ENCODE data around the gene PUM2. TPM values are rescaled to one million over a fixed set of nuclear protein-coding genes. Genes with fewer than 3 reads are reported as not detected.

PUM2 gene
- polyA plus RNA-seq, 1 donor from 2014 or later: 14.6 TPM

DNA sequence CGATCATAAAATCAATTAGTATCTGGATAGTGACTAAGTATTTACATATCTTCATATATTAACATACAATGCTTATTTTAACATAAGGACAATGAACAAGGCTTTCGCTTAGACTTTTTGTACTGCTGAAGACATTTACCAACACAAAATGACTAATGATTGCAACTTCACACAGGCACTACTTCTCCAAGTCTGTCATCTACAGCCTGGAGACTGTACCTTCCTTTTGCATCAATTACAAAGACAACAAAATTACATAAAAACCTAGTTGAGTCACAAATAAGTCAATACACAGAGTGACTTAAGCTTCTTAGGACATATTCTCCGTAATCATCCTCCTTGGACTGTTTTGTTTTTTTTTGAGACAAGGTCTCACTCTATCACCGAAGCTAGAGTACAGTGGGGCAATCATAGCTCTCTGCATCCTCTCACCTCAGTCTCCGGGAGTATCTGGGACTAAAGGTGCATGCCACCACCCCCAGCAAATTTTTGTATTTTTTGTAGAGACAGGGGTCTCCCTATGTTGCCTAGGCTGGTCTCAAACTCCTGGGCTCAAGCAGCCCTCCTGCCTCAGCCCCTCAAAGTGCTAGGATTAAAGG, 15.9 kb downstream of the PUM2 start:
- Mint-ChIP-seq H3K27me3 (no peaks in the 10 kb centered on the region), H3K27ac (peak overlapping the region in 2 of 3 donors; percentile 68 to 86), H3K9me3 (peaks cover 0 to 6% (median 4%) of the 10 kb centered on the region in 3 donors), H3K4me3 (peak overlapping the region in 2 of 4 donors; percentile 9 to 24), H3K4me1 (peaks cover 62 to 72% (median 70%) of the 10 kb centered on the region in 3 donors), H3K36me3 (peaks cover 11% of the 10 kb centered on the region)

DNA sequence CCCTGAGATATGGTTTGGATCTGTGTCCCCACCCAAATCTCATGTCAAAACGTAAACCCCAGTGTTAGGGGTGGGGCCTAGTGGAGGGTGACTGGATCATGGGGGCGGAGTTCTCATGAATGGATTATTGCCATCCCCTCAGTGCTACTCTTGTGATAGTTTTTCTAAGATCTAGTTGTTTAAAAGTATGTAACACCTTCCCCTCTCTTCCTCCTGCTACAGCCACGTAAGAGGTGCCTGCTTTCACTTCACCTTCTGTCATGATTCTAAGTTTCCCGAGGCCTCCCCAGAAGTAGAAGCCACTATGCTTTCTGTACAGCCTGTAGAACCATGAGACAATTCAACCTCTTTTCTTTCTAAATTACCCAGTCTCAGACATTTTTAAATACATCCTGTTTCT, 16.9 kb downstream of the PUM2 start:
- H3K4me1 Mint-ChIP-seq: peaks cover 62 to 77% (median 67%) of the 10 kb centered on the region in 3 donors
- H3K36me3 Mint-ChIP-seq: peaks cover 13% of the 10 kb centered on the region
- H3K4me3 Mint-ChIP-seq: peak overlapping the region in 2 of 4 donors; percentile 19 to 93
- peak overlapping the region; percentile 46 to 80 (median 47) for H3K27ac Mint-ChIP-seq
- H3K9me3 Mint-ChIP-seq: peaks cover 0 to 6% (median 4%) of the 10 kb centered on the region in 3 donors
- no peaks in the 10 kb centered on the region for H3K27me3 Mint-ChIP-seq

DNA sequence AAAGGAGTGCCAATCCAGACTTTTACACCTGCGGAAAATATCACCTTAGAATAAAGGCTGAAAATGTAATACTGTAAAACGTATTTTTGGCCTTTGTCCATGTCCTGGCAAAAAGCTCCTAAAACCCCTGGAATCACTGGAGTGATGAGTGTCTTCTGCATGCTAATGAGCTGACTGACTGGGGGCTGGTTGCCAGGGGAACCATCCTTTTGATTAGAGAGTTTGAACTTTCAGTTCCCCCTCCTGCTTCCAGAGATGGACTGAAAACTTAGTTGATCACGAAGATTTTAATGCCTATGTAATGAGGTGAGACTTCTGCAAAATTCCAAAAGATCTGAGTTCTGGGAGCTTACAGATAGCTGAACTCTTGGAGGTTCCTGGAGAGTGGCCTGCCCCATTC, 20.5 kb downstream of the PUM2 start:
- Mint-ChIP-seq H3K36me3 (peaks cover 13% of the 10 kb centered on the region), H3K4me3 (peak overlapping the region in 3 of 4 donors; percentile 49 to 77 (median 76))

DNA sequence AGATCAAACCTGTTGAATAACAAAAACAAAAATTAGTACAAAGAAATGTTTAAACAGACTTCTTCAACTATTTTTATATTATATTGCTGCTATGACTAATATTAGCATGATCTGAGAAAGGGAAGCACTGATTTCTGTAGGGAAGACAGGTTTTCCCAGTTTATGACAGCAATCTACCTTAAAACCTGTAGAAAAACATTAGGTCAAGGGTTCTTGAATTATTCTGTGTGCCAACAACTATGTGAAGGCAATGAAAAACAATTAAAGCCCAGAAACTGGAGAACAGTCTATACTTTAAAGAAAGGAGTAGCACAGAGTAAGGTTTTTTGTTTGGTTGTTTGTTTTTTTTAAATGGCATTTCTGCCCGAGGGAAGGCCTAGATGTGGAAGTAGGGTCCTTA, 23.3 kb downstream of the PUM2 start:
- no peaks in the 10 kb centered on the region for H3K27me3 Mint-ChIP-seq
- no peak overlapping the region for H3K4me3 Mint-ChIP-seq
- peak overlapping the region in 1 of 3 donors; percentile 50 for H3K27ac Mint-ChIP-seq
- H3K9me3 Mint-ChIP-seq: peaks cover 0 to 6% (median 4%) of the 10 kb centered on the region in 3 donors
- H3K4me1 Mint-ChIP-seq: peaks cover 42 to 59% (median 54%) of the 10 kb centered on the region in 3 donors
- peaks cover 13% of the 10 kb centered on the region for H3K36me3 Mint-ChIP-seq

More for the DNA sequence above, 20.5 kb downstream of the PUM2 start:
- peaks cover 0 to 6% (median 4%) of the 10 kb centered on the region in 3 donors for H3K9me3 Mint-ChIP-seq
- peaks cover 57 to 75% (median 60%) of the 10 kb centered on the region in 3 donors for H3K4me1 Mint-ChIP-seq
- no peaks in the 10 kb centered on the region for H3K27me3 Mint-ChIP-seq
- peak overlapping the region; percentile 69 to 90 (median 89) for H3K27ac Mint-ChIP-seq

DNA sequence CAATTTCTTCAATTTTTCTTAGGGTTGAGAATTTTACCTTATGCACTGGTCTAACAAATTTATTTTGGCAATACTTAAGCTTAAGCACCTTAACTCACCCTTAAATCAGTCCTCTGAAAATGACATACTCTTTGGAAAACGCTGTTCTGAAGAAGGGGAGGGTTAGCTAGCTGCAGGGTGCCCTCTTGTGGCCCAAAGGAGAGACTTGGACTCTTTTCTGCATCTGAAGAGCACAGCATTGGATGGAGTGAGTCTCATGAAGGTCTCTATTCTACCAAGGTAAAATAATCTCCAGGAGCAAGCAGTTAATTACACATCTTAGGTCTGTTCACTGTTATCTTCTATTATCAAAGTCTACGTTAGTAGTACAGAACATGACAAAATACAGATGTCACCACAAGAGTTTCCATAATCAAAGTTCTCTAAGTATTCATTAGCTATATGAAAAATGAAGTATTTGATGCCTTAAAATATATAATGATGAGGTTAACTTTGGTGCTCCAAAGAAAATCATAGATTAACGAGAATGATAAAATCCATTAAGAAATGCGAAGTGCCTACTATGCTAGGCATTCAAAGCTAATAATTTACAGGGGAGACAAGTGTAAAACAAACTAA, 24.4 kb downstream of the PUM2 start:
- Mint-ChIP-seq H3K36me3 (peaks cover 10% of the 10 kb centered on the region), H3K27me3 (no peaks in the 10 kb centered on the region), H3K9me3 (peaks cover 0 to 6% (median 4%) of the 10 kb centered on the region in 3 donors), H3K4me3 (peak overlapping the region in 2 of 4 donors; percentile 27 to 75), H3K27ac (peak overlapping the region in 2 of 3 donors; percentile 3 to 33), H3K4me1 (peaks cover 44 to 56% (median 55%) of the 10 kb centered on the region in 3 donors)

DNA sequence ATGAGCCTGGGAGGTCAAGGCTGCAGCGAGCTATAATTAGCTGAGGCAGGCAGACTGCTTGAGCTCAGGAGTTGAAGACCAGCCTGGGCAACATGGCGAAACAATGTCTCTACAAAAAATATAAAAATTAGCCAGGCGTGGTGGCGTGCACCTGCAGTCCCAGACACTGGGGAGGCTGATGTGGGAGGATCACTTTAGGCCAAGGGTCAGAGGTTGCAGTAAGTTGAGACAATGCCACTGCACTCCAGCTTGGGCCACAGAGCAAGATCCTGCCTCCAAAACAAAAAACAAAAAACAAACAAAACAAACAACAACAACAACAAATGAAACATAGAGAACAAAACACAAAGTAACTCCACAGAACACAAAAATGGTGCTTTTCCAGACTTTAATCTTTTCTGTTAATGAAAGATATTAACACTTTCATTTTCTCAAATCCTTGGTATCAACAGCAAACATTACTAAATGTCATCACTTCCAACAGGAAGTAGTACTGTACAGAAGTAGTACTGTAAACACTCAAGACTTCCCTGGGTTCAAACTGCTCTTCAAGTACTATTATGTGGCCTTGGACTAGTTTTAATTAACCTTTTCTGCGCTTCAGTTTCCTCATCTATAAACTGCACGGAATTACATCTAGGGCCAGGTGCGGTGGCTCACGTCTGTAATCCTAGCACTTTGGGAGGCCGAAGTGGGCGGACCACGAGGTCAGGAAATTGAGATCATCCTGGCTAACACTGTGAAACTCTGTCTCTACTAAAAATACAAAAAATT, 27.9 kb downstream of the PUM2 start:
- no peaks in the 10 kb centered on the region for H3K9me3 Mint-ChIP-seq
- H3K27me3 Mint-ChIP-seq: no peaks in the 10 kb centered on the region
- H3K36me3 Mint-ChIP-seq: peaks cover 3% of the 10 kb centered on the region
- no peak overlapping the region for H3K4me3 Mint-ChIP-seq
- peaks cover 31 to 37% (median 33%) of the 10 kb centered on the region in 3 donors for H3K4me1 Mint-ChIP-seq
- H3K27ac Mint-ChIP-seq: no peak overlapping the region

DNA sequence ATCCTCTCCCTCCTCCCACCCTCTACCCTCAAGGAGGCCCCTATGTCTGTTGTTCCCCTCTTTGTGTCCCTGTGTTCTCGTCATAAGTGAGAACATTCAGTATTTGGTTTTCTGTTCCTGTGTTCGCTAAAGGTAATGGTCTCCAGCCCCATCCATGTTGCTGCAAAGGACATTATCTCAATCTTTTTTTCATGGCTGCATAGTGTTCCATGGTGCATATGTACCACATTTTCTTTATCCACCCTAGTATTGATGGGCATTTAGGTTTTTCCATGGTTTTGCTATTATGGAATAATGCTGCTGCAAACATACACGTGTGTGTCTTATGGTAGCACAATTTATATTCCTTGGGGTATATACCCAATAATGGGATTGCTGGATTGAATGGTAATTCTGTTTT, 33.0 kb downstream of the PUM2 start:
- Mint-ChIP-seq H3K27ac (no peak overlapping the region), H3K4me3 (no peak overlapping the region), H3K36me3 (peaks cover 6% of the 10 kb centered on the region), H3K4me1 (peaks cover 18 to 27% (median 22%) of the 10 kb centered on the region in 3 donors), H3K9me3 (no peaks in the 10 kb centered on the region), H3K27me3 (no peaks in the 10 kb centered on the region)

DNA sequence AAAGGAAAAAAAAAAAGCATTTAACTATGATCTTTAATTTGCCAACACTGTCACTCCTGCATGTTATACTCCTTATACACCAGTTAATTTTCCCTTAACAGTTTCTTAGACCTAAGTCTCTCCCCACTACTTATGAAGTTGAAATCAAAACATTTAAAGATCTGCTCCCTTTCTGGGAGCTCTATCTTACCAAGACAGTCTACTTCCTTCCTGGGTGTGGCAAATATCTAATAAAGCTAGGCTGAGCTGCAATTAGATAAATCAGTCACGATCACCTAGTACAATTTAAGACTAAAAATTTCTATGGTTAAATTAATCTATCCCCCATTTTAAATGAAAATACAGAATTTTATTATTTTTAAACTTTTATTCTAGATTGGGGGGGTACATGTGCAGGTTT, 33.4 kb downstream of the PUM2 start:
- Mint-ChIP-seq H3K9me3 (no peaks in the 10 kb centered on the region), H3K4me1 (peaks cover 18 to 27% (median 21%) of the 10 kb centered on the region in 3 donors), H3K4me3 (peak overlapping the region in 1 of 4 donors; percentile 51), H3K36me3 (peaks cover 6% of the 10 kb centered on the region), H3K27me3 (no peaks in the 10 kb centered on the region), H3K27ac (no peak overlapping the region)

DNA sequence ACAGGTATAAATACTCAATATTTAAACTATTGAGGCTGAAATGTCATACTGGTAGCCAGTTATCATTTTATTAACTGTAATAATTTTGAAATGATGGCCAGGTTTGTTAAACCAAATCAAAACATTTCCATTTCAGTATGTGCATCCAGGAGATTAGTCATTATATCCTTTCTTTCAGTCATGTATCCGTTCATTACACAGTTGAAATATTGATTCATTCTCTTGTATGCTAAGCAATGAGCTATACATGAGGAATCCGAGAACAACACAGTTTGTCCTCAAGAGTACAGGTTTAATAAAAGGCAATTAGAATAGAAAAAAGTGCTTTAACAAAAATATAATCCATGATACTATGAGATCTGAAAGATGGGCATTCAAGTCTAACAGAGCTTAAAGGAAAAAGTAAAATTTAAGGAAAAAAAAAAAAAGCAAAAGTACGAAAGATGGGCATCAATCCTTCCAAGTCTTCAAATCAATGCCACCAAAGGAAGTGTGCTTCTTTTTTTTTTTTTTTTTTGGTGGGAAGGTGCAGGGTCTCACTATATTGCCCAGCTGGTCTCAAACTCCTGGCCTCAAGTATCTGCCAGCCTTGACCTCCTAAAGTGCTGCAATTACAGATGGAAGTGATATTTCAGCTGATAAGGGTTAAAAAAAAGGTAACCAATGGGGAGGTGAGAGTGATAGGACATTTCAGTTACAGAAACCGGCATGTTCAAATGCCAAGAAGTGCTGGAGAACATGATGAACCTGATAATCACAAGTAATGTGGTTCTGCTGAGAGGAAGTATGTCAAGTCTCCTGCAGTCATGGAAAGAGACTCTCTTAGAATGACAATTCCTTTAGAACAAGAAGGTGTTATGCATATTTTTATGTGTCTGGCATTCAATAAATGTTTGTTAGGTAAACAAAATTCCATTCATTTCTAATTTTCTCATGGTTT, 35.8 kb downstream of the PUM2 start:
- H3K4me1 Mint-ChIP-seq: peaks cover 10 to 16% (median 10%) of the 10 kb centered on the region in 3 donors
- no peak overlapping the region for H3K4me3 Mint-ChIP-seq
- no peaks in the 10 kb centered on the region for H3K9me3 Mint-ChIP-seq
- no peaks in the 10 kb centered on the region for H3K27me3 Mint-ChIP-seq
- H3K36me3 Mint-ChIP-seq: peaks cover 6% of the 10 kb centered on the region
- peak overlapping the region in 2 of 3 donors; percentile 16 to 22 for H3K27ac Mint-ChIP-seq

DNA sequence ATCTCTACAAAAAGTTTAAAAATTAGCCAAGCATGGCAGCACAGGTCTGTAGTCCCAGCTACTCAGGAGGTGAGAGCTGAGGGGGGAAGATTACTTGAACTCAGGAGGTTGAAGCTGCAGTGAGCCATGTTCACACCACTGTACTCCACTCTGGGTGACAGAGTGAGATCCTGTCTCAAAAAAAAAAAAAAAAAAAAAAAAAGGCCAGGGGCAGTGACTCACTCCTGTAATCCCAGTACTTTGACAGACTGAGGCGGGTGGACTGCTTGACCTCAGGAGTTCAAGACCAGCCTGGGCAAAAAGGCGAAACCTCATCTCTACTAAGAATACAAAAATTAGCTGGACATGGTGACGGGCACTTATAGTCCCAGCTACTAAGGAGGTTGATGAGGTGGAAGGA, 37.0 kb downstream of the PUM2 start:
- Mint-ChIP-seq H3K4me3 (no peak overlapping the region), H3K9me3 (no peaks in the 10 kb centered on the region), H3K27me3 (no peaks in the 10 kb centered on the region), H3K36me3 (peaks cover 9% of the 10 kb centered on the region), H3K4me1 (peaks cover 7 to 16% (median 11%) of the 10 kb centered on the region in 3 donors), H3K27ac (no peak overlapping the region)

DNA sequence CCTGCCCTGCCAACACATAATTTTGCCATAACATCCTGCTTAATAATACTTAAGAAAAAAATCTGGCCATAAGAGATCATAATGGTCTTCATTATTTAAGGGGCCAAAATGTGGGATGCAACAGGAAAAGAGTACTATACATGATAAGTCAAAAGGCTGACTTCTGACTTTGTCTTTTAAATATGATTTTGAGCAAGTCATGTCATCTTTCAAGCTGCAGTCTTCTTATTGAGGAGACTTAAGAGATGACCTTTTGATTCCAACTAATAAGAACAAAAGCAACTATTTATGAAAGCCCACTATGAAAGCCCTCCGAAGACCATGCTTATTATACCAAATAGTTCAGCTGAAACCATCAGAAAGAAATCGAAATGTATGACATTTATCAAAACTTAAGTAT, 41.6 kb downstream of the PUM2 start:
- peaks cover 2 to 7% (median 7%) of the 10 kb centered on the region in 3 donors for H3K4me1 Mint-ChIP-seq
- peaks cover 9% of the 10 kb centered on the region for H3K36me3 Mint-ChIP-seq
- H3K27me3 Mint-ChIP-seq: no peaks in the 10 kb centered on the region
- no peaks in the 10 kb centered on the region for H3K9me3 Mint-ChIP-seq
- no peak overlapping the region for H3K4me3 Mint-ChIP-seq
- H3K27ac Mint-ChIP-seq: peak overlapping the region in 1 of 3 donors; percentile 32

DNA sequence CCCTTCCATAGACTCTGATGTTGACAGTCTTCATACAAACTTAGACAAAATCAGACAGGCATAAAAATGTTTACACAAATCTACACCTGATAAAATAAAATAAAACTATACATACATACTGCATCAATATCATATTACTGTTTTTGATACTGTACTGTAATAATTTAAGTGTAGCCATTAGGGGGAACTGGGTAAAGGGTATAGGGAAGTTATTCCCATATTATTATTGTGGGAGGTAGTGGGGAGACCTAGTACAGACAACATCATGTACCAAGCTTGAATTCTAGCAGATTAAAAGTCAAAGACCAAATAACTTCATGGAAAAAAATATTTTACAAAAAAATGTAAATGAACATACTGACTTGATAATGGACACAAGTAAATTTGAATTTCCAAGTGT, 43.3 kb downstream of the PUM2 start:
- Mint-ChIP-seq H3K27ac (no peak overlapping the region), H3K36me3 (peaks cover 11% of the 10 kb centered on the region), H3K4me1 (peaks cover 3 to 5% (median 4%) of the 10 kb centered on the region in 3 donors), H3K9me3 (no peaks in the 10 kb centered on the region), H3K4me3 (no peak overlapping the region), H3K27me3 (no peaks in the 10 kb centered on the region)

DNA sequence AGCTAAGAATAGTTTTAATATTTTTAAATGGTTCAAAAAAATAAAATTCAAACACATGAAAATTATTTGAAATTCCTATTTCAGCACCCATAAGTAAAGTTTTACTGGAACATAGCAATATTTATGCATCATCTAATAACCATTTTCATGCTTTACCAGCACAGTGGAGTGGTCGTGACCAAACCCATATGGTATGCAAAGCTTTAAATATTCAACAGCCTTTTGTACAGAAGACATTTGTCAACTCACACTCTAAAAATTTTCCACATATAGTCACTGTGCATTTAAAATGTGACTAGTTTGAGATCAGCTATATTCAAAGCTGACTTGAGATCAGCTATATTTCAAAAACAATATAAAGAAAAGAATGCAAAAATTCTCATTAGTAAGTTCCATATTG, 46.2 kb downstream of the PUM2 start:
- H3K27me3 Mint-ChIP-seq: no peaks in the 10 kb centered on the region
- H3K9me3 Mint-ChIP-seq: no peaks in the 10 kb centered on the region
- peak overlapping the region in 1 of 3 donors; percentile 39 for H3K27ac Mint-ChIP-seq
- no peak overlapping the region for H3K4me3 Mint-ChIP-seq
- peaks cover 3 to 5% (median 4%) of the 10 kb centered on the region in 3 donors for H3K4me1 Mint-ChIP-seq
- H3K36me3 Mint-ChIP-seq: peaks cover 13% of the 10 kb centered on the region

DNA sequence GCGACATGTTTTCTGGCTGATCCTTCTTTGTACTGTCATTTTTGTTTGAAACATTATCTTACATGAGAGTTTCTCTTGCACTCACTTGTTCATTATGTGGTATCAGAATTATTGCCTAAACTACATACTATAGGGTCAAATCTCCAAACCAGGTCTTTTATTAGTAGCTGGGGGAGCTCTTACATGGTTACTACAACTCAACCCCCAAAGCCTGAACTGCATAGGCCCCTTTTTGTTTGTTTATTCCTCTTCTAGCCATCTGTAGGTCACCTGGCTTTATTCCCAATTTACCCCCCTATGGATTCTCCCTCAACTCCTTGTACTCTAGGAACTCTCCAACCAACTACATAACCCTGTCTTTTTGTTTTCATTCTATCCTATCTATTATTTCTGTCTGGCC, 46.7 kb downstream of the PUM2 start:
- no peaks in the 10 kb centered on the region for H3K27me3 Mint-ChIP-seq
- peak overlapping the region in 1 of 3 donors; percentile 39 for H3K27ac Mint-ChIP-seq
- H3K9me3 Mint-ChIP-seq: no peaks in the 10 kb centered on the region
- H3K36me3 Mint-ChIP-seq: peaks cover 13% of the 10 kb centered on the region
- H3K4me1 Mint-ChIP-seq: peaks cover 3 to 5% (median 4%) of the 10 kb centered on the region in 3 donors
- H3K4me3 Mint-ChIP-seq: no peak overlapping the region
